ENCODE data around the gene BNC2. TPM values are rescaled to one million over a fixed set of nuclear protein-coding genes. Genes with fewer than 3 reads are reported as not detected.

Gene BNC2
- total and polyA plus RNA-seq, 2 of the 13 experiments (the other 11 are each of a cell fraction or from before 2014, with no cell fraction given), result not detected

DNA sequence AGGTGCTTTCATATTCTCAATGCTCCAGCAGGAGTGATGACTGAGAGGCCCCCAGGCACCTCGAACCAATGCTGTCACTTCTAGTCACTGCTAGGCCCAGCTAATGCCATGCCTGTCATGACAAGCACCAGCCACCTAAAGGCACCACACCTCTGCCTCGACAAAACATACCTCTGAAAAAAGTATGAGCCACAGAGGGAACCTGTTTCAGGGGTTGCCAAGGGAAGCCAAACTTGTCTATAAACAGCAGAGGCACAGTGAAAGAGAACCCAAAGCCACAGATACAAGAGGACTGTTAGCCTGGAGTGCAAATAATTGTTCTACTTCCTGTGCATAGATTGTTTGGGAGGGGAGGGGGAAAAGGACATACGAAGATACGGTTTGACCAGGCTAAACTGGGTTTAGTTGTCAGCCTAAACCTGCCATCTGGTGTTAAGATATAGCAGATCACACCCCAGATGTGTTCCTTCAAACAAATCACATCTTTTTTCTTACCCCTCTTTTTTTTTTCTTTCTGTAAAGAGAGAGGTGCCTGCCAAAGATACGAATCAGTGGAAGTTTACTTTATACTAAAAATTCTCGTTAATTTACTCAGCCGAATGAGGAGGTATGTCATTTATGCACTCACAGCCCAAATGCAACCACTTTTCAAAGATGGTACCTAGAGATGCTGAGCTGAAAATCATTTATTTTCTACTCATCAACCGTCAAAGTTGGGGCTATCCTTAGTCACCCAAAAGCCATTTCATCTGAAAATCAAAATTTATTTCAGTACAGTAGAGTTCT is 45.7 kb downstream of the BNC2 start:
- H2AFZ ChIP-seq (ENCODE audit: low read length), result no peak overlapping the region
- H3K27me3 ChIP-seq (ENCODE audit: control insufficient read depth in 1 of 2, insufficient read depth in 2 of 2, low read length in 2 of 2), result peaks cover 2 to 13% of the 10 kb centered on the region in 2 experiments; a peak in 3 of 5 replicates
- H3K9me3 ChIP-seq (ENCODE audit: low read length), result no peaks in the 10 kb centered on the region
- 2% methylated on average over 7 of the region's 8 CpGs for WGBS (ENCODE audit: low lambda C conversion rate)
- DNase-seq (ENCODE audit: low spot score) (no peak), FAIRE-seq (no peak), ATAC-seq (no peak)
- in situ Hi-C loops (cut with HindIII; ENCODE audit: extremely low pct_ligation_motif_present, low pct_unique_long_range_greater_than_20kb), result no loop called here
- CTCF ChIA-PET (ENCODE audit: low intra/inter-chr PET ratio, low total read pairs), result no interaction called here
- intact Hi-C loops (cut with micrococcal nuclease; ENCODE audit: unreplicated experiment), result no loop called here
- H3K9ac ChIP-seq (ENCODE audit: insufficient read depth, low read depth, low read length), result no peak overlapping the region
- no peaks in the 10 kb centered on the region for H3K36me3 ChIP-seq (replicated peaks in 1 of 2; ENCODE audit: control insufficient read depth in 1 of 2, insufficient read depth in 2 of 2, low read length in 2 of 2)
- H3K4me3 ChIP-seq (replicated peaks in 1 of 3; ENCODE audit: insufficient read depth in 1 of 3, low read depth in 2 of 3, low read length in 3 of 3), result no peak overlapping the region
- TF ChIP-seq, protein P1, sequence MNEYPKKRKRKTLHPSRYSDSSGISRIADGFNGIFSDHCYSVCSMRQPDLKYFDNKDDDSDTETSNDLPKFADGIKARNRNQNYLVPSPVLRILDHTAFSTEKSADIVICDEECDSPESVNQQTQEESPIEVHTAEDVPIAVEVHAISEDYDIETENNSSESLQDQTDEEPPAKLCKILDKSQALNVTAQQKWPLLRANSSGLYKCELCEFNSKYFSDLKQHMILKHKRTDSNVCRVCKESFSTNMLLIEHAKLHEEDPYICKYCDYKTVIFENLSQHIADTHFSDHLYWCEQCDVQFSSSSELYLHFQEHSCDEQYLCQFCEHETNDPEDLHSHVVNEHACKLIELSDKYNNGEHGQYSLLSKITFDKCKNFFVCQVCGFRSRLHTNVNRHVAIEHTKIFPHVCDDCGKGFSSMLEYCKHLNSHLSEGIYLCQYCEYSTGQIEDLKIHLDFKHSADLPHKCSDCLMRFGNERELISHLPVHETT (CRISPR knock-in tag; conservative IDR thresholded peaks at IDR 0.05), result no peak
- no peak for TF ChIP-seq JUN (CRISPR knock-in tag; IDR thresholded peaks at IDR 0.05)
- TF ChIP-seq FOXJ3 (CRISPR knock-in tag; IDR thresholded peaks at IDR 0.05; ENCODE audit: borderline replicate concordance), result no peak
- no peak for TF ChIP-seq HNRNPH1 (optimal IDR thresholded peaks at IDR 0.05; ENCODE audit: low read depth, low read length)
- TF ChIP-seq SAP130 (CRISPR knock-in tag; IDR thresholded peaks at IDR 0.05; ENCODE audit: low read depth), result no peak
- no peak for TF ChIP-seq HDAC2 (CRISPR knock-in tag; IDR thresholded peaks at IDR 0.05)
- no peak for TF ChIP-seq TCF7L2 (IDR thresholded peaks at IDR 0.05; ENCODE audit: low read depth, low read length)
- TF ChIP-seq, protein P2, sequence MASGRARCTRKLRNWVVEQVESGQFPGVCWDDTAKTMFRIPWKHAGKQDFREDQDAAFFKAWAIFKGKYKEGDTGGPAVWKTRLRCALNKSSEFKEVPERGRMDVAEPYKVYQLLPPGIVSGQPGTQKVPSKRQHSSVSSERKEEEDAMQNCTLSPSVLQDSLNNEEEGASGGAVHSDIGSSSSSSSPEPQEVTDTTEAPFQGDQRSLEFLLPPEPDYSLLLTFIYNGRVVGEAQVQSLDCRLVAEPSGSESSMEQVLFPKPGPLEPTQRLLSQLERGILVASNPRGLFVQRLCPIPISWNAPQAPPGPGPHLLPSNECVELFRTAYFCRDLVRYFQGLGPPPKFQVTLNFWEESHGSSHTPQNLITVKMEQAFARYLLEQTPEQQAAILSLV (CRISPR knock-in tag; IDR thresholded peaks at IDR 0.05; ENCODE audit: borderline replicate concordance), result no peak
- TF ChIP-seq NFE2L1 (CRISPR knock-in tag; IDR thresholded peaks at IDR 0.05; ENCODE audit: borderline replicate concordance), result no peak
- no peak for TF ChIP-seq ZNF720 (CRISPR knock-in tag; IDR thresholded peaks at IDR 0.05)
- TF ChIP-seq RBM22 (optimal IDR thresholded peaks at IDR 0.05; ENCODE audit: low read length), result no peak
- TF ChIP-seq ZNF652 (CRISPR knock-in tag; IDR thresholded peaks at IDR 0.05; ENCODE audit: borderline replicate concordance, low read depth), result no peak
- TF ChIP-seq REPIN1 (CRISPR knock-in tag; IDR thresholded peaks at IDR 0.05; ENCODE audit: borderline replicate concordance, low read depth), result no peak
- no TSS peak for BruUV-seq (replicated peaks)
- H3K4me1 ChIP-seq (ENCODE audit: insufficient read depth, low read length), result no peaks in the 10 kb centered on the region
- no peak overlapping the region for H3K27ac ChIP-seq (ENCODE audit: extremely low read length, insufficient read depth, low read length)
- no peaks in the 10 kb centered on the region for H4K20me1 ChIP-seq (ENCODE audit: insufficient read depth, low read length)
- H3K79me2 ChIP-seq (ENCODE audit: insufficient read depth, low read length), result no peaks in the 10 kb centered on the region
- H3K4me2 ChIP-seq (ENCODE audit: low read depth, low read length), result no peak overlapping the region
- POLR2A ChIA-PET, result no interaction called here
